Measurements from ENCODE around the gene SCEL.
"Not testable (repeated sequence)": the region's sequence is repeated elsewhere in the genome, so short reads cannot be mapped to it uniquely, and the experiment has no call there.

Gene SCEL

DNA sequence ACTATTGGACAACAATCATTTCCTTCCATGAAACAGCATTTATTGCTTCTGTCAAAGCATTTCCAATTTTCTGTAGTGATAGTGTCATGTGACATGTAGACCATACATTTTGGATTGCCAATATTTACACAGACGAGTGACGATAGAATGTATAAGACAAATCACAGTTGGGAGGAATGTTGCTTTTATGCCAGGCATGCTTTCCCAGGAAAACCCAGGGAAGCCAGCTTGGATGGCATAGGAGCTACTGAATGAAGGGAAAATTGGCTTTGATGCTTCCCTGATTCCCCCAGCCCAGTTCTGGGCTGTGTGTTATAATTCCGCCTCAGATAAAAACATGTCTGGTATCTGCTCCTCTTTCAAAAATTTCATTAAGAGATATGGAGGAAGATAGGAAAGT is 22.5 kb downstream of the SCEL start:
- DNase-seq (ENCODE audit: low read depth), result no peak

DNA sequence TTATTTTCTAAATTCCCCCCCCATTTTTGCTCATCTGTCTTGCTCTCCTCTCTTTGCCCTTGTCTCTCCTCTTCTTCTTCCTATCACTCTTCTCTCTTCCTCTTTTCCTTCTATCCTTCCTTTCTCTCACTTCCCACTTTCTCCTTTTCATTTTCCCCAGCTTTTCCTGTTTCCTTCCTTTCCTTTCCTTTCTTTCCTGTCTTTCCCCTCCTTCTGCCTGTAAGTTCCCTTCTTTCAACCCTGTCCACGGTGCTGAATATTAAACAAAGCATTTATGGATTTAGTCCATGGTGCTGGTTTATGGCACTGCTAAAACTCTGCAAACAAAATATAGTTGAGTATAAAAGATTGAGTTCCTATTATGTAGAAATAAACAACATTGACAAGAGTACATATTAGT is 27.6 kb downstream of the SCEL start:
- DNase-seq (ENCODE audit: low read depth), result no peak

DNA sequence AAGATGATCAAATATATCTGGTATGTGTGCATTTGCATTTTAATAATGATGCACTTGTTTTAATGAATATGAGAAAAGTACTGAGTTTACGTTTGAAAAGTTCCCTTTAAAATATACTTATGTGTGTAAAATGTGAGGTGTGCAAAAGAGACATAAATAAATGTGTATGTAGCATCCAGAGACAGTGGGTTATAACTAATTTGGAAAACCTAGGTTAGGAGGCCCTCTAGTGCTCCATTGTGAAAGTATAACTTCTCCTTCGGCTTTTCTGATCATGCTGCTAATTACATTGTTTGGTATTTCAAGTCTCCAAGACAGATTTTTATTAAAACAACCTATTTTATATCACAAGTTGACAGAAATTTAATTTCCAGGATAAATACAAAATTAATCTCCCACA is 30.1 kb downstream of the SCEL start:
- no peak for DNase-seq (ENCODE audit: low read depth)

DNA sequence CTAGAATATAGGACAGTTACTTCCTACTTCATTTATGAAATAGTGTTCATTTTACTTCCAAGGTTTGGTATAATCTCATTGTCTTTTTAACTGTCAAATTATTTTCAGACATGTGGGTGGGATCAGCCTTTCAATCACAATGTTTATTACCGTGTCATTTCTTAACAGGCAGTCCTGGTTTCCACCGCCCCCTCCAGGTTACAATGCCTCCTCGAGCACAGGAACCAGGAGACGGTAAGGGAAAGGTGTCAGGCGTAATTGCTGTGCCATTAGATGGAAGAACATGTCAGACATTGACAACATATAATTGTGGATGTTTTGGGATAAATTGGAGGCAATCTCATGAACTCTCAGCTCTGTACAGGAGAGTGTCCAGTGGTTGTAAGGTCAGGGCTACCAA is 36.5 kb downstream of the SCEL start:
- DNase-seq (ENCODE audit: low read depth), result no peak

DNA sequence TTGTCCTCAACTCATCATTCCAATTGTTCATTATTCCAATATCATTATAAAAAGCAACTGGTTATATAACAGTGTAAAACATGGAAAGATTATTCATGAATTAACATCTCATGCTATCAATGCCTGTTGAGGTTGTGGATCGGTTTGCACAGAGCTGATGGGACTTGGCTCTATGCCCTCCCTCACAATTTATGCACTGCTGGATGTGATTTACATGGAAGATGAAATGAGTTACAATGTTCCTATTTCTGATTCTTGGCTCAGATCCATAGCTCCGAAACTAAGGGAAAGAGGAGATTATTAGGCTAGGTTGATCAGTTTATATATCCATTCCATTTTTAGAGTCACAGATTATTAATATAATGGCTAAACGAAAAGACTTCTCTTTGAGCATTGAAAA is 38.6 kb downstream of the SCEL start:
- no peak for DNase-seq (ENCODE audit: low read depth)

DNA sequence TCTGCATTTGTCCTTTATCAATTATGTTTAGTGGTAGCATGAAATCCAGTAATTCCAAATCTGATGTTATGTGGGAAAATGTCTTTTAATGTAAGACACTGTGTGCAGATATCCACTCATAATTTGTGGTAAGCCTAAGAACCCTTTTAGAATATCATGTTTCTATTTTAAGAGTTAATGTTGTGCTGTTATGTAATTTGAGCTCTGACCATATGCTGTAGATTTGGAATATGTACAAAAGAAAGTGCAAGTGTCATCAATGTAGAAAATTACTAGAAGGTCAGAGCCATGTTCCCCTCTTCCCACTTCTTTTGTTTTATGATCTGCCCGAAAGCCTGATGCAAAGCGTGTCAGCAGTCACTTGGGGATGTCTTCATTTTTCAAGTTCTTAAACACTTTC is 44.5 kb downstream of the SCEL start:
- no peak for DNase-seq (ENCODE audit: low read depth)

DNA sequence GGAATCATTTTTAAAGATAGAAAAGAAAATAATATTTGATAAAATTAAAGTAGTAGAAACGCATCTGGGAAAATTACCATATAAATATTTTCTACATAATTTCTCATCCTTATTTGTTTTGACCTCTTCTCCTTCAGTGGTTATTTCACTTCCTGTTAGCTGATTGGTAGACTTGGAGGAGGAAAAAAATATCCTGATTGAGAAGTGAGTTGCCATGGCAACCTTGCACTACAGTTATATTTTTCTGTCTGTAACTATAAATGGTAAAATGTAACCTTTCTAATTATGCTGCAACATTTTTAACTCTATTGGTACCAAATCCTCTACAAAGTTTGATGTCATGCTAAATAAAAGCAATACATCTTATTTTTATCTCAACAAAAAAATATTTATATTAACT is 45.2 kb downstream of the SCEL start:
- DNase-seq (ENCODE audit: low read depth), result no peak

- no peak for DNase-seq (ENCODE audit: low read depth)
These were observed 48.1 kb downstream of the SCEL start for GRCh38 chr13:77583581-77583980.

- DNase-seq (ENCODE audit: low read depth), result no peak
These were observed 48.6 kb downstream of the SCEL start for GRCh38 chr13:77584106-77584505.

DNA sequence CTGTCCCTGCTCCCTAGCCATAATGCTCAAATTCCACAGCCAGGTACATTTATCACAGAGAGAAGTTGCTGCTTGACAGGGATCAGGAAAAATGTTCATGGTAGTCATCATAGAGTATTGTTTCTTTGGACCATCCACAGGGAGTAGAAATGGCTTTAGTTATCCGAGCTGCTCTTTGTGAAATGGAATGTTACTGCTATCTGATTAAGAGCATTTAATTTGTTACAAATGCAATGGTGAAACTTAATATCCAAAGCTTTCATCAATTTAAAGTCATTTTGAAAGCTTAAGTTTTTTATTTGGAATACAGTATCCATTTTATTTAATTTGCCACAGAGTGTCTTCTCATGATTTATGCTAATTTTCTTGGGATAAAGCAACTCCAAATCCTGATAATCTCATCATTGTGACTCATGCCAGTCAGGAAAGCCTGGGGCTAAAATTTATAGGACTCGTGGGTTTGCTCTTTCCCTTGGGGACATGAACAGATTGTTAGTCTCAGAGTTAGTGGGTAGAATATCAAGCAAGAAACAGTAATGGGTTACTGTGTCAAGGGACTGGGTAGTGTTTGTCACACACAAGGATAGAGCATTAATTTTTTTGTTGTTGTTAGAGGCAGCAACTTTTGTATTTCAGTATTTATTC is 59.8 kb downstream of the SCEL start:
- no peak for DNase-seq (ENCODE audit: low read depth)

DNA sequence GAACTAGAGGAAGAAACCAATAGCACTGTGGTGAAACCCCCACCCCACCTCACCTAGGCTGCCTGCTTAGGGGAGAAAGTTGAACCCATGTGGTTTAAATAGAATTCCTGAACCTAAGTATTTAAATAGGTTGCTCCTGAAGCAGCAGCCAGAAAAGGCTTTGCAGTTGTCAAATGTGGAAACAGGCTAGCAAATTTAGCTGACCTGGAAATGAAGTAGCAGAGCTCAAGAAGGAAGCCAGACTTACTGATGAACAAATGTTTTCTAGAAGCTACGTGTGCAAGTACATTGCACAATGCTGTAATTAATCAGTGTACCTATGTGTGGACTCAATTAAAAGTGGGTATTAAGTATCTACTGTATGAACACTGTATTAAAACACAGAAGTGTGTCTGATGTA is 61.3 kb downstream of the SCEL start:
- DNase-seq (ENCODE audit: low read depth), result no peak

- DNase-seq (ENCODE audit: low read depth), result no peak
These were observed 63.8 kb downstream of the SCEL start for GRCh38 chr13:77599351-77599750.

GRCh38 chr13:77600701-77601100 is 65.2 kb downstream of the SCEL start:
- DNase-seq (ENCODE audit: low read depth), result no peak

DNA sequence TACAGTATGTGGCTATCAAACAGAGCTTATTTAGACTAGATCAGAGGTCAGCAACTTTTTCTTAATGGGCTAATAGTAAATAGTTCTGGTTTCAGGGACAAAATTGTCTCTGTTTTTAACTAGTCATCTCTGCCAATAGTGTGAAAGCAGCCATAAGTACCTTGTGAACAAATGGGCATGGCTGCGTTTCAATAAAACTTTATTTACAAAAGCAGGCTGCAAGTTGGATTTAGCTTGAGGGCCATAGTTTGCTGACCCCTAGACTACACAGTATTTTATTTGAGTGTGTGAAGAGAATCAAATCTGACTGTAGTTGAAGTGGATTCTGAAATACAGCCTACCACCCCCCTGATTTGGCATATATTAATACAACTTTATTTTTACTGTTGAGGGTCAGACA is 75.6 kb downstream of the SCEL start:
- DNase-seq (ENCODE audit: low read depth), result no peak

GRCh38 chr13:77616027-77616426 is 80.5 kb downstream of the SCEL start:
- no peak for DNase-seq (ENCODE audit: low read depth)

- DNase-seq (ENCODE audit: low read depth), result no peak
These were observed 84.1 kb downstream of the SCEL start for GRCh38 chr13:77619655-77620054.

DNA sequence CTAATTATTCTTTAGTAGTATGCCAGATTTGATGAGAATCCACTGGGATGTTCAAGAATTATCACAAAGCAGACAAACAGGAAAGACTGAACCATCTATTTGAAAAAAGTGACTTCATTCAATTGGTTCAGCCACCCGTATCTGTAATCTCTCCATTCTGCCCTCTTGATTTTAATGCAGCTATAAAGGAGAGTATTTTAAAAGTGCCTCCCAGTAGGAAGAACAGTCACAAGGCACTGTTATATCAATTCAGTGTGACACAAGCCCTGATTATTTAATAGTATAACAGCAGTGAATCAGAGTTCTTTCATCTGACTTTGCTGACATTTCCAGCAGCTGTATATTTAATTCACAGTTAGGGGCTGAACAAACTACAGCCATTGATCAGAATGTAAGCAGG is 84.6 kb downstream of the SCEL start:
- no peak for DNase-seq (ENCODE audit: low read depth)

- no peak for DNase-seq (ENCODE audit: low read depth)
These were observed 88.3 kb downstream of the SCEL start for GRCh38 chr13:77623806-77624205.

- no peak for DNase-seq (ENCODE audit: low read depth)
These were observed 92.7 kb downstream of the SCEL start for GRCh38 chr13:77628170-77628569.

DNA sequence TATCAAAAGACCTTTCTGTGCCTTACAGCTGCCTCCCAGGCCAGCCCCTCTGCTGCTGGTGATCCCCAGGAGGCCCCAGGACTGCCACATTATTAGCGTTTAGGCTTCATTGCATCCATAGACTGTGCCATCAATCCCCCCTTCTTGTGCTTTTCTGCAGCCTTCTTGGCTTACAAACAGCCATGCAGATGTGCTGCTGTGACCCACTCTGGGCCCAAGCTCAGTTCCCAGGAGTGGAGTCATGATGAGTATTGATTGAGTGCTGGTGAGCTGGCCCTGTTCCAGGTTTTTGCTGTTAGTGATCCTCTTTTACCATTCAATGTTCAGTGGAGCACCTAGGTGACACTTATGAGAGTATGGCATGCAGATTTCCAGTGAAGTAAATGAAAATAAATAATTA is 102.1 kb downstream of the SCEL start:
- no peak for DNase-seq (ENCODE audit: low read depth)

DNA sequence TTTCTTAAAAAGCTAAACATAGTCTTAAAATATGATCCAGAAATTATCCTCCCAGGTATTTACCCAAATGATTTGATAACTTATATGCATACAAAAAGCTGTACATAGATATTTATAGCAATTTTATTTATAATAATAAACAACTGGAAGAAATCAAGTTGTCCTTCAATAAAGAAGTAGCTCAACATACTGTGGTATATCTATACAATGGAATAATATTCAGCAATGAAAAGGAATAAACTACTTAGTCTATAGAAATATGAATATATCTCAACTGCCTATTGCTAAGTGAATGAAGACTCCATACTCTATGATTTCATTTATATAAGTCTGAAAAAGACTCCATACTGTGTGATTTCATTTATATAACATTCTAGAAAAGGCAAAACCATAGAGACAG is 114.9 kb downstream of the SCEL start:
- DNase-seq (ENCODE audit: low read depth), result no peak

DNA sequence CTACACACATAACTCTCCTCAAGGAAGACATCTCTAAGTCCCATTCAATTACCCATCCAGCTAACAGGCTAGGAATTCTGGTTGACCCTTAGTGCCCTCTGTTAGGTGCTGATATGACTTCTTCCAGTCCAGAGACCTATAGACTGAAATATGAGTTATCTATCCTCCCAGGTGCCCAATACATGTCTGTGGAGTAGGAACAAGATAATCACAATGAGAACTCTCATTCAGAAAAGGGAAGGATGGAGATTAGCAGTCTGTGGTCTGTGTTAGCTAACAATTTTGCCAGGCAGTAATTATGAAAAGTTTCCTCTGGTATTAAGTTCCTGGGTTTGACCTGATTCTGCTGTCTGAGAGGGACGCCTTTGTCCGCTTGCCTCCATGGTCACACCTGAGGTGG is 117.8 kb downstream of the SCEL start:
- DNase-seq (ENCODE audit: low read depth), result no peak

- not testable (repeated sequence) for DNase-seq (ENCODE audit: low read depth)
These were observed 124.5 kb downstream of the SCEL start for GRCh38 chr13:77660016-77660415.

DNA sequence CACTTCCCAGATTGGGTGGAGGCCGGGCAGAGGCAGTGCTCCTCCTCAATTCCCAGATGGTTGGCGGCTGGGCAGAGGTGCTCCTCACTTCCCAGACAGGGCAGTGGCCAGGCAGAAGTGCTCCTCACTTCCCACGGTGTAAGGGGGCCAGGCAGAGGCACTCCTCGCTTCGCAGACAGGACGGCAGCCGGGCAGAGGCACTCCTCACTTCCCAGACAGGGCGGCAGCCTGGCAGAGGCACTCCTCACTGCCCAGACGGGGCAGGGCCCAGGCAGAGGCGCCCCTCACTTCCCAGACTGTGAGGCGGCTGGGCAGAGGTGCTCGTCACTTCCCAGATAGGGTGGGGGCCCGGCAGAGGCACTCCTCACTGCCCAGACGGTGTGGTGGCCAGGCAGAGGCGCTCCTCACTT is 125.3 kb downstream of the SCEL start:
- no peak for DNase-seq (ENCODE audit: low read depth)

DNA sequence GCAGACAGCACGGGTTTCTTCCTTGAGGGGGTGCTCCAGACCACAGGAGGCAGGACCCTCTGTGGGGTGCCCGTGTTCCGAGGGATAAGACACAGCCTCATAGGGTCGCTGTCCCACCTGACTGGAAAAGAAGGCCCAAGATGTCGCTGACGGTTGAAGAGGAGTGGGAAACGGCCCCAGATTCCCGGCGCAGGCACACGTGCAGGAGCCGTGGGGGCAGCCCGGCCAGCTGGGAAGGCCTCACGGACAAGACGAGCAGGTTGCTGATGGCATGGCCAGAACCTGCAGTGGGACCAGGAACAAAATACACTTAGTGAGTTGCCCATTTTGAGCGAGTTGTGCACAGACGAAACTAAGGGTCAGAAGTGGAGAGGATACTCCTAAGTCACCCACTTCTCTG is 126.8 kb downstream of the SCEL start:
- DNase-seq (ENCODE audit: low read depth), result not testable (repeated sequence)

Measured in GM04503 (cell line).